Suppressor macrophage treated with lipopolysaccharide for 1 hour (primary cell): ENCODE data around the gene TRUB1.
"Not testable (repeated sequence)": the region's sequence is repeated elsewhere in the genome, so short reads cannot be mapped to it uniquely, and the experiment has no call there.

Experiments
- DNase-seq, 3 donors: peaks; one replicate each; pipeline ENCODE4 v3.0.0-alpha.2; 2020 to 2022

TRUB1 gene

DNA sequence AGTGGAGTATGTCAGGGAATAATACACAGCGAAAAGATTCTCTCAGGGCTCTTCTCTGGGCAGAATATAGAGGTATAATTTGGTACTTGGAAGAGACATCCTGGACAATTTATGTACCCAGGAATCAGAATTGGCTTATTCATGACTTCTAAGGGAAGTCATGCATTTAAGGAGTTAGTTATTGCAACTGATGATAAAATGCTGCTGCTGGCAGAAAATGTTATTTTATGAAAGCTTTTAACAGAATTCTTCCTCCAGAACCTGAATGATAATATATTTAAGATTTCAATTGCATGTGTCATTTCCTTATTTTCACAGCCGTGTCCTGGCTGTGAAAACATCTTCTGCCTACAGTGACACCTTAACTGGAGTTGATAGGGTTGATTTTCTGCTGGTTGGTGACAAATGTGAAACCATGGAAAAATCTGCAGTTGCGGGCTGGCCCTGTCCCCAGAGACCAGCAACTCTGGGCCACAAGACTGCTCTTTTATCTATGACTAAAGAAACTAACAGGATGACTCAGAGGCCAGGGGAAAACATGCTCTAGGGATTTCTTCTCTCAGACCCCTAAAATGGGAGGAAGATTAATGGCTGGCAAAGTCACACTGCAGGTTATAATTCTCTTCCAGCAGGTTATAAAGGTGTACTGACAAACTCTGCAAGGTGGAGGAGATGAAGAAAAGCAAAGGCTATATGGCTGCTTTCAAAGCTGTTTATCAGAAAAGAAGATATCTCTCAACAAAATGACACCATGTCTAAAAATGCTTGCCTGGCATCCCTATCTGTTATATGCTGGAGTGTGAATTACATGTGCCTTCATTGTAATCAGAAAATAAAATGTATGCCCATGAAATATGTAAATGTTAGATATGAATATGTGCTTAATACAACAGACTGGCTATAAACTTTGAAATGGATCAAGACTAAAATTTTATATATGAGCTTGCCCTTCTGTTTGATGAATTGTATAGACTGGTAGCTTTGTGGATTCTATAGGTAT lies 12.1 kb upstream of the TRUB1 start:
- peak in 2 of 3 donors; percentile 17 to 25 for DNase-seq

DNA sequence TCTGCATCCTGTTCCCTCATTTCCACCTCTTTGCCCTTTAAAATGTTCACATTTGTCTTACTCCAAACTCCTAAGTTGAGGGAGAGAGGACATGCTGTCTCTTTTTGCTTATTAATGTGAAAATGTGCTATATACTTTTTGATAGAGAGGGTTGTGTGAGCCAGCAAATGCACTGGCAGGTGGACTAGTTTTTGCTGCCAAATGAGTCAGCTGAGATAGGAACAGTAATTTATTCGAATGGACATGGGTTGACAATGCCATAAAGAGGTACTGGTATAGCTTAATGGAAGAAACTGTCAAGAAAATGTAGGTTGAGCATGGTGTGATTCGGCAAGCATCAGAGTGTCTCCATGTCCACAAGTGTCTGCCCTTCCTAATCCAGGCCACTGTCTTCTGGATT lies 9.2 kb upstream of the TRUB1 start:
- DNase-seq = no peak

DNA sequence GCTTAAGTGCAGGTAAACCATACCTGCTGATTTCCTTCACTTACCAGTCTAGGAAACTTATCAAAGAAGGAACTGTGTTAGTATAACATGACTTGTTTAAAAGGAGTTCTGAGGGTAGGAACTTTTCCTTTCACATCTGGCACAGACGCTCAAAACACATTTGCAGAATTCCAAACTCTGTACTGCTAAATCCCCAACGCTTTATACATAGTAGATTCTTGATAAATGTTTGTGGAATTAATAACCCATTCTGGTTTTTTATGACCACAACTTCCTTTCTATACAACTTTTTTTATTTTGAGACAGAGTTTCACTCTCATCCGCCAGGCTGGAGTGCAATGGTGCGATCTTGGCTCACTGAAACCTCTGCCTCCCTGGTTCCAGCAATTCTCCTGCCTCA lies 7.7 kb upstream of the TRUB1 start:
- DNase-seq = no peak

DNA sequence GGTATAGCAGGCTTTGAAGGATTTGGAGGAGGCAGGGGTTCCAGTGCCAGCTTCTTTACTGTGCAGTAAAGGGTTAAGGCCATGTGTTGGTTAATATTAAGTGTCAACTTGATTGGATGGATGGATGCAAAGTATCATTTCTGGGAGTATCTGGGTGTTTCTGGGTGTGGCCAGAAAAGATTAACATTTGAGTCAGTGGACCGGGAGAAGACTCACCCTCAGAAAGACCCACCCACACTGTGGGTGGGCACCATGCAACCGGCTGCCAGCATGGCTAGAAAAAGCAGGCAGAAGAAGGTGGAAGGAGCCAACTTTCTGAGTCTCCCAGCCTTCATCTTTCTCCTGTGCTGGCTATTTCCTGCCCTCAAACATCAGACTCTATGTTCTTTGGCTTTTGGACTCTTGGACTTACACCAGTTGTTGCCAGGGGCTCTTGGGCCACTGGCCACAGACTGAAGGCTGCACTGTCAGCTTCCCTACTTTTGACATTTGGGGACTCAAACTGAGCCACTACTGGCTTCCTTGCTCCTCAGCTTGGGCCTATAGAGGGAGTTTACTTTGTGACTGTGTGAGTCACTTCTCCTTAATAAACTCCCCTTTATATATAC lies 6.8 kb upstream of the TRUB1 start:
- no peak for DNase-seq

DNA sequence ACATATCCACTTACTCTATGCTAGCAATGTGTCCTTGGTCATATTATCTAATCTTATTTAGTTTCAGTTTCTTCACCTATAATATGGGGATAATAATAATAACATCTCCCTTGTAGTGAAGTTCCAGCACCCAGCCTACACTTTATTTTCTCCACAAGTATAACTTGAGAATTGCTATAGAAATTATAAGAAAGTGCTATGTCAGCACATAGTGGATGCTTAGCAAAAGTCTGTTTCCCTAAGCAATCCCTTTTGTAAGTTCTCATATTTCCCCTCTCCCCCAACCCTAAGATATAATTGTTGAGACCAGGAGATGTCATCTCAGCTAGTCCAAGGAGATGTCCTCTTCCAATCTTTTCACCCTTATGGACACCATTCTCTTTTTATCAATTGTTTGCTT lies 5.8 kb upstream of the TRUB1 start:
- no peak for DNase-seq

DNA sequence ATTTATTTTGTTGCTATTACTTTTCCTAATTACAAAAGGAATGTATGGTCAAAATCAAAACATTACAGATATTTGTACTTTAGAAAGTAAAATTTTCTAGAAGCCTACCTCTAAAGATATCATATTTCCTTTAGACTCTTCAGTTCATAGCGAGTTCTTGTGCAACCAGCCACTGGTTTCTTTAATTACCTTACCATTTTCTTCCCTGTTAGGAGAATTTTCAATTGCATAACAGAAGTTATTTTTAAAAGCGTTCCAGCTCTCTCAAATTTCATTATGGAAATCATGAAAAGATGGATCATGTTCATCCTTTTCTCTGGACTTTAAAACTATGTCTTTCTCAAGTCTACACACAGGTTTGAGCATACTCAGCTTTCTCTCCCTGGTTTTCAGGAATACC lies 5.0 kb upstream of the TRUB1 start:
- no peak for DNase-seq

DNA sequence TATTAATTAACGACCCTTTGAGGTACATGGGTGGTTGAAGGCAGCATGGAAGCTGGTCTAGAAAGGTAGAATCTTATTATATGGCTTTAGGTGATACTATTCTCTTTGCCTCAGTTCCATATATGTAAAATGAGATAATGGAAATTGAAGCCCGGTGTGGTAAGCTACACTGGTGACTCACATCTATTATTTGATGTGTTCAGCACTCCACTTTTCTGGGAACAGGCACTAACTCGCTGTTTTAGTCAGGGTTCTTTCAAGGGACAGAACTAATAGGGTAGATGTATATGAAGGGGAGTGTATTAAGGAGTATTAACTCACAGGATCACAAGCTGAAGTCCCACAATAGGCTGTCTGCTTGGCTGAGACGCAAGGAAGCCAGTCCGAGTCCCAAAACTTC lies 4.4 kb upstream of the TRUB1 start:
- DNase-seq = peak in 1 of 3 donors; percentile 7

DNA sequence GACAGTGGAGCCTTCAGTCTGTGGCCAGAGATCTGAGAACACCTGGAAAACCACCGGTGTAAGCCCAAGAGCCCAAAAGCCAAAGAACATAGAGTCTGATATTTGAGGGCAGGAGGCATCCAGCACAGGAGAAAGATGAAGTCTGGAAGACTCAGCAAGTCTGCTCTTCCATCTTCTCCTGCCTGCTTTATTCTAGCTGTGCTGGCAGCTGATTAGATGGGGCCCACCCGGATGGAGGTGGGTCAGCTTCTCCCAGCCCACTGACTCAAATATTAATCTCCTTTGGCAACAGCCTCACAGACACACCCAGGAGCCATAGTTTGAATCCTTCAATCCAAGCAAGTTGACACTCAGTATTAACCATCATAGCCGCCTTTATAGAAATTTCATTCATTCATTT lies 4.0 kb upstream of the TRUB1 start:
- not testable (repeated sequence) for DNase-seq

DNA sequence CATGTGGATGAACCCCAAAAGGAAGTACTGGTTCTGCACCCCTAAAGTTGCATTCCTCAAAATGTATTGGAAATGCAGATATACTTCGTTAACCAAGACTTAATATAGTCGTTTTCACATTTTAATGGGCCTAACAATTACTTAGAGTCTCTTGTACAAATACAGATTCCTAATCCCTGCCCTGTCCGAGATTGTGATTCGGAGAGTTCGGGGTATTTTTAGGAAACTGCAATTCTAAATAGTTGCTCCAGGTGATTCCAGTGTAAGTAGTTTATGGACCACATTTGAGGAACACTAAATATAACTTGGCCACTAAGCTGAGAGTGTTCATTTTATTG lies 830 bp downstream of the TRUB1 start:
- DNase-seq = no peak

DNA sequence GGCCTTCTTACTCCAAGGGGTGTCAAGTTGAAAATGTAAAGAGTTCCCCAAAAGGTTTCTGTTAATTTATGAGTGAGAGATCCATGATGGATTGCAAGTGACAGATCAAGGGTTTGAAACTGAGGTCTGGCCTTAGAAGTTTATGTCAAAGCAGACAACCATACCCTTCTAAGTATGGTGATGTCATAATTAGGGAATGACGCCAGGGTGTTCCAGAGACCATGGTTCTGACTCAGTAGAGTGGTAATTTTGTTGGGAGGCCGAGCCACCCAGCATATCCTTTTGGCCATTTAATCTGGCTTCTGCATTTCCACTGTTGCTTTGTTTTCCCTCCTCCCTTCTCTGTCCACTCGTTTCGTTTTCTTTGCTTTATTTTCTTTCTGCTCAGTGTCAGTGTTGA lies 2.7 kb downstream of the TRUB1 start:
- no peak for DNase-seq

DNA sequence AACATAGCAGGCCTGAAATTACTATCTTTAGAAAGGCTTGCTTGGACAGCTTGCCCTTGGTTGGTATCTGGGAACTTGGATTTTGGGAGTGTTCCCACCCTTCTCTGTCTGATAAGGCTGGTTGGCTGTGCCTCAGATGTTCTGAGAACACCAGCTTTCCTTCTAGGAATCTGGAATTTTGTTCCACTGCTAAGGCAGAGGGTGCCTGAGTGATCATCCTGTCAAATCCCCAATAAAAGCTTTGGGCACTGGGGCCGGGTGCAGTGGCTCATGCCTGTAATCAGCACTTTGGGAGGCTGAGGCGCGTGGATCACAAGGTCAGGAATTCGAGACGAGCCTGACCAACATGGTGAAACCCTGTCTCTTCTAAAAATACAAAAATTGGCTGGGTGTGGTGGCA lies 5.0 kb downstream of the TRUB1 start:
- DNase-seq = no peak

DNA sequence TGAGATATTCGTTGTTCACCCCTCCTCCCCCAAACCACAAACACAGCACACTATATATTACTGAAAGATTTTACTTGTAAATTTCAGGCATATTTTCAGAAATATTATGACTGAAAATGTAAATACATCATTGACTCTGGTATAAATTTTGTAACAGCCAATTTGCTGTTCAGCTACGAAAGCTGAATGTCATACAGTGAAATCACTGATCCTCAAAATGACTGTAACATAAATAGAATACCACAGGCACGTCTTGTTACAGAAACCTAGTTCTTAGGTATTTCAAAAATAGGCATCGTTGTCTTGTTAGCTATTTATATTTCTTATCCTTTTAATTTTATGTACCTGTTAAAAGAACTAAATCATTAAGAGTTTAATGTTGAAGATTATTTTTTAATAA lies 15.1 kb downstream of the TRUB1 start:
- no peak for DNase-seq

DNA sequence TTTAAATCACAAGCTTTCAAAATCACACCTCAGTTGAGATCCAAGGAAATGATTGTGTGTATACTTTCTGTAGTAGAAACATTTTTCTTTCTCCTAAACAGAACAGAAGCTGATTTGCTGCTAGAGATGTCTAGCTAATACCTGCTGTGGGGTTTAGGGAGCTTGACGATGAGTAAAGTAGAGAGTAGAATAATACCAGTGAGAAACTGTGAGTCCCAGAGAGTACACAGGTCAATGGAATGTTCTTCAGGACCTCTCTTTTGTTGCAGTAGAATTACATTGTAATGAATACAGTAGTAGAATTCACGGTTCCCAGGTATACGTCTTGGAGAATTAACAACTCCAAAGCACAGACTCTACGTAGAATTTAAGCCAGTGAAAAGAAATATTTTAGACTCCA lies 18.0 kb downstream of the TRUB1 start:
- DNase-seq = no peak

DNA sequence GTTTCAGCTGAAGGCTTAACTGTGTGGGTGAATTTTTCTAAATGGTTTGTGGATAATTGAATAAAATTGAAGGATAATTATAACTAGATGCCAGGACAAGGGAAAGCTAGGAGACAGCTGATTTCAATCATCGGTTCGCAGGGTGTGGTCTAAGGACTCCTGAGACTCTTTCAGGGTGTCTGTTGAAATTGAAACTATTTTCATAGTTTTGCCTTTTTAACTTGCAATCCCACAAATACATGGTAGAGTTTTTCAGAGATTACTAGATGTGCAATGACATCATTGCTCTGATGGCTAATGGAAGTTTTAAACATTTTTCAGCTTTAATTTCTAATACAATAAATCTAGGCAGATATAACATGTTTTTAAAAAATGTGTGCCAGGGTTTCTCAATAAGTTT lies 18.5 kb downstream of the TRUB1 start:
- no peak for DNase-seq

DNA sequence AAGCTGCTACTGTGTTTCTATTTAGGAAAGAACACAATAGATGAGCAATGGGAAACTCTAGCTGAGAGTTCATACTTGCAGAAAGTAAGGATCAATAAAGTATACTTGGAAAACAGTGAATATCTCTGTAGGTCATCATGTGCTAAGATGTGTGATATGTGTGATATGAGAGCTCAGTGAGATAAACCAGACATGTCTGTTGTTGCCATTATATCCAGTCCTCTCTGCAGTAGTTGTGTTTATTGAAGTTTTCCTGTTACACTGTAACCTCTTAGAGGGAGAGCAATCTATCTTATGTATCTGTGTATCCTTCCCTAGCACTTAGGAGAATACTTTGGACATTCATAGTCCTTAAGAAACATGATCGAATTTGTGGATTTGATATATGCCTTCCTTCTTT lies 19.1 kb downstream of the TRUB1 start:
- DNase-seq = no peak

DNA sequence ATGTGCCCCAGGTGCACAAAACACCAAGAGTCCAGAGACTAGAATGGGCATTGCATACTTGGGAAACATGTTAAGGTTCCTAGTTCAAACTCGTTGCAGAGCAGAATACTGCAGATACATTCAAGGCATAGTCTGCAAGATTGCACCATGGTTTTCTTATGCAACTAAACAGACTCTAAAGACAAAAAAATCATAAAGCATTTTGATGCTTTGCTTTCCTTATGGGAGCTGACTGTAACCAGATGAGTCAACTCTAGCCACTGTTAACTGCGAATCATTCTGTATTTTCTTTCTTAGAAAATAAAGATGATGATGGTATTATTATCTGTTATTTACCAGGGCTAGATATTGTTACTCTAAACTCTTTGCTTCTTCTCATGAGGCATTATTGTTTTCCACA lies 19.7 kb downstream of the TRUB1 start:
- DNase-seq = no peak

DNA sequence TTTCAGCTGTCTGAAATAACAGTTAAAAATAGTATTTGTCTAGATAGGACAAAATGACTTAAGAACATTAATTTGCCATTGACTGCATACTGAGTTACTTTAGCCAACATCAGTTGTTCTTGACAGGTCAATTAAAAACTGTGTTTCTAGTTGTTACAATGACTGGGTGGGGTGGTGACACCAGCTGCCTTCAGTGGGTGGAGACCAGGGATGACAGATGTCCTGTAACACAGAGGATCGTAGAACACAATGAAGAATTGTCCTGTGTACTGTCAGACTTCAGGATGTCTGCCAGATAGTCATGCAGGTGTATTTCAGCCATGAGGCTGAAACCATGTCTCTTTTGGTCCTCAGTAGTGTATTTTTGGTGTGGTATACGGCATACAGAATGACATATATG lies 24.4 kb downstream of the TRUB1 start:
- DNase-seq = no peak

DNA sequence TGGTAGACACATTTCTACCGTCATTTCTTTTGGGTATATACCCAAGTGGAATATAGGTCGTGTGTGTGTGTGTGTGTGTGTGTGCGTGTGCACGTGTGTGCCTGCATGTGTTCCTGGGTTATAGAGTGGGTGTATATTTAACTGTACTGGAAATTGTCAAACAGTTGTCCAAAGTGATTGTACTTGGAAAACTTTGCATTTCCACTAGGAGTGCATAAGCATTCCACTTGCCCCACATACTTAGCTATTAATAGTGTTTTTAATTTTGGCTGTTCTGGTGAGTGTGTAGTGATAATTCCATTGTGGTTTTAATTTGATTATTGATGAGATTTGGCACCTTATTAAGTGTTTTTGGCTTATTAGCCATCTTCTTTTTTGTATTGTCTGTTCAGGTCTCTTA lies 25.9 kb downstream of the TRUB1 start:
- no peak for DNase-seq

DNA sequence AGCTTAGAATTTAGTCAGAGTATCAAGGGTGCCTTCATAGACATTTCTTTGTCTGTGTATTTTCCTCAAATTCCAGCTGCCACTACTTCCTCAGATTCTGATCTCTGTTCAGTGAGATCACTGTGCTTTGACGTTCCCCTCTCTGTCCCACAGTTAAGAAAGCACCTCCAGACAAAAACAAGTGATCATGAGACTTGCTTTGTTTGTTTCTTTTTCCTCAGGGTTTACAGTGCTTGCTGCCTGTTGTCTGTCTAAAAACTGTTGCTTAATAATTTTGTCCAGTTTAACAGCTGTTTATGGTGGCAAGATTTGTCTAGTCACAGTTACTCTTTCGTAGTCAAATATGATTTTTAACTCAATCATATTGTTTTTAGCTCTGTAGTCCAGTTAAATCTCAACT lies 29.1 kb downstream of the TRUB1 start:
- peak; percentile 80 to 92 (median 86) for DNase-seq

DNA sequence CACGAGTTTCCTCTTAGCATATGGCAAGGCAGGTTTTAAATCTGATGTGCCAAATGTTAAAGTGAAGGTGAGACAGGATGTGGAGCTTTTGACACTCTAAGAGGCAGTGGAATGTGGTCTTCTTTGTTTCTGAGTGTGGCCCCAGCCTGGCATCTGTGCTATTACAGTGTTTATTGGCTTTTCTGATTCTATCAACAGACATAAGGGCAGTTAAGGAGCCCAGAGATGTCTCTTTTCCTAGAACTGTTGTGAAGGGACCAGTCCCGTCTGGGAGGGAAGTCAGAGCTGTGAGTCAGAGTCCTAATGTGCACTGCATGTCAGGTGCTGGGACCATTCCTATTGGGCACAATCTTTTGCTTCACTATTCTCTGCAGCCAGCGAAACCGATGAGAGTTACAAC lies 32.5 kb downstream of the TRUB1 start:
- no peak for DNase-seq

DNA sequence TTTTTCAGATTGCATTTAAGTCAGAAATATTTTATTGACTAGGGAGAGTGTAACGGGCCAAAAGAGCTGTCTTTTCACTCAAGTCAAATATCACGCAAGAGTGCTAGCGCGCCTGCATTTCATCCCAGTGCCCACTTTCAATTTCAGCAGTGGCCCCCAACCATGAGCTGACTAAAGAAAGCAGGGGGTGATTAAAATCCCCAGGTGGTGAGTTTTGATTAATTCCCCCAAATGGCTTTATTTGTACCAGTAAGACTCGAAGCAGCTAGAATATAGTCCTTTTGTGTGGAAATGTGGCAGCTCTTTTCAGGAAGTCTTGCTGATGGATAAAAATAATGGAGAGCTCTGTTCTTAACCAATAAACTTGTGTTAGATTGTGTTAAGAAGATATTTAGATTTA lies 35.3 kb downstream of the TRUB1 start:
- no peak for DNase-seq

DNA sequence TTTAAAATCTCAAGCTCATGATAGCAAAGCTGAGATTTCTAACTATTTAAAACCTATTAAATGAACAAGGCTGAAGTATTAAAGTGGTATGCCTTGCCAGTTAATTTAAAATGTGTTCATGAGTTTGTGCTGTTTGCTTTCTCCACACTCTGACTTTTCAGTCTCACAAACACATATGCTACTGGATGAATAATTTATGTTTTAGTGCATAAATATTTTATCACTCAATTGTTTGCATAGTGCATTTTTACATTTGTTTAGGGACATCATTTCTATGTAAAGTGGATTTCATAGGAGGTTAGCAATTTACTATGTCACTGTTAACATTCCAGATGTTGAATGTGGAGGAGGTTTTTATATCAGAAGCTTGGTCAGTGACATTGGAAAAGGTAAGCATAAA lies 36.0 kb downstream of the TRUB1 start:
- no peak for DNase-seq

DNA sequence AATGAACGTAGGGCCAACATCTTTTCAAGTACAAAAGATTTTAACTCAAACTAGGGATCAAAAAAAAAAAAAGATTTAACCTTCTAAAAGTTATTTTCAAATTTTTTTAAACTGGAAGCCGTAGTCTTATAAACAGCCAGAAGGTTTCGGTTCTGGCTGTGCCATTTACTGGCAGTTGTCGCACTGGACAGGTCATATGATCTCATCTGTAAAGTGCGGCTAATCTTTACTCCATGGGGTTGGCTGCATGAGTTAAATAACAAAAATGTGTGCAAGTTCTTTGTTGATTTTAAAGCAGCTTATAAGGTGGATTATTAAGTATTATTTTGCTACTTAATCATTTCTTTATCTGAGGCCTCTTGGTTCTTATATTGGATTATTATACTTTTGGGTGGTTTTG lies 36.6 kb downstream of the TRUB1 start:
- DNase-seq = no peak

DNA sequence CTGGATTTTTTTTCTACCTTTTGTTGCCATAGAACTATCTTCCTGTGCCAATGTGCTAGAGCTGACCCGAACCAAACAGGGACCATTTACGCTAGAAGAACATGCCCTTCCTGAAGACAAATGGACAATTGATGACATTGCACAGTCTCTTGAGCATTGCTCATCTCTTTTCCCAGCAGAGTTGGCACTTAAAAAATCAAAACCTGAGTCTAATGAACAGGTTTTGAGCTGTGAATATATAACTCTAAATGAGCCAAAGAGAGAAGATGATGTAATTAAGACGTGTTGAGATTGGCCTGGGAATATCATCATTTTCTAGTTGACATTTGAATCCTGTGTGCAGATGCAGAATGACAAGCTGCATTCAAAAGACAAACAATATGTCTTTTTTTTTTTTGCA lies 37.1 kb downstream of the TRUB1 start:
- no peak for DNase-seq

DNA sequence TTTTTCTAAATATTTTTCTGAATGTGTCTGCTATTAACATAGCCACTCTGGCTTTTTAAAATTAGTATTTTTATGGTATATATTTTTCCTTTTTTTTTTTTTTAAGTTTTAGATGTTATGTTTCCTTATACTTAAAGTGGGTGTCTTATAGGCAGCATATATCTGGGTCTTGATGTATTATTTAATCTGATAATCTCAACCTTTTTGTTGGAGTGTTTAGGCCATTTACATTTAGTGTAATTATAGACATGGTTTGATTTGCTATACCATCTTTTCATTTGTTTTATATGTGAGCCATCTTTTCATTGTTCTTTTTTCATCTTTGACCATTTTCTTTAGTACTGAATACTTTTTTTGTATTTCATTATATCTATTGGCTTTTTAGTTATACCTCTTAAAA lies 45.0 kb downstream of the TRUB1 start:
- no peak for DNase-seq
